C4-2B (cell line): ENCODE data around the gene CMPK2.

Source experiments
- H3K27ac ChIP-seq: fragments of 450-650 bp; 2 replicates; pipeline ENCODE4 v1.5.1; 2017
- ZFX ChIP-seq: fragments of 450-650 bp; IDR thresholded peaks from 2 replicates; pipeline ENCODE4 v1.6.1; 2017
- TF ChIP-seq, protein P1 (sequence below): fragments of 450-650 bp; conservative IDR thresholded peaks from 2 replicates; pipeline ENCODE4 v1.5.1; 2017; ENCODE audit warnings: mild to moderate bottlenecking

Gene CMPK2

GRCh38 chr2:6887751-6888192 lies 22.1 kb upstream of the CMPK2 start:
- no peak overlapping the region for H3K27ac ChIP-seq
- no peak for TF ChIP-seq ZFX
- TF ChIP-seq, protein P1, sequence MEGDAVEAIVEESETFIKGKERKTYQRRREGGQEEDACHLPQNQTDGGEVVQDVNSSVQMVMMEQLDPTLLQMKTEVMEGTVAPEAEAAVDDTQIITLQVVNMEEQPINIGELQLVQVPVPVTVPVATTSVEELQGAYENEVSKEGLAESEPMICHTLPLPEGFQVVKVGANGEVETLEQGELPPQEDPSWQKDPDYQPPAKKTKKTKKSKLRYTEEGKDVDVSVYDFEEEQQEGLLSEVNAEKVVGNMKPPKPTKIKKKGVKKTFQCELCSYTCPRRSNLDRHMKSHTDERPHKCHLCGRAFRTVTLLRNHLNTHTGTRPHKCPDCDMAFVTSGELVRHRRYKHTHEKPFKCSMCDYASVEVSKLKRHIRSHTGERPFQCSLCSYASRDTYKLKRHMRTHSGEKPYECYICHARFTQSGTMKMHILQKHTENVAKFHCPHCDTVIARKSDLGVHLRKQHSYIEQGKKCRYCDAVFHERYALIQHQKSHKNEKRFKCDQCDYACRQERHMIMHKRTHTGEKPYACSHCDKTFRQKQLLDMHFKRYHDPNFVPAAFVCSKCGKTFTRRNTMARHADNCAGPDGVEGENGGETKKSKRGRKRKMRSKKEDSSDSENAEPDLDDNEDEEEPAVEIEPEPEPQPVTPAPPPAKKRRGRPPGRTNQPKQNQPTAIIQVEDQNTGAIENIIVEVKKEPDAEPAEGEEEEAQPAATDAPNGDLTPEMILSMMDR: no peak

DNA sequence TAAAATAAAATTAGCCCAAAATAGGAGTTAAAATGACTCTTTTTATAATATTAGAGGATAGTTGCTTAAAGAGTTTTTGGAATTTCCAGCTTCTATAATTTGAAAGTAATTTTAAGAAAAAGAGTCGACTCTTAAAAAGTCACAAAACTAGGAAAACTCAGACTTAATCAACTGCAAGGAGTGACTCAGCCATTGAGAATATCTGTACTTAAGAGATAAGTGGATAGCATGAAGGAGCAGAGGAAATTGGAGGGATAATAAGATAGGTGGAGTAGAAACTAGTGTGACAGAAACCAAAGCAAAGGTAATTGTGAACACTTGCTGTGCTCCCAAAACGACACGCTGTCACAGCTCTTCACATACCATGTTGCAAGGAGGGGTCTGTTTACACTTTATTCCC lies 20.3 kb upstream of the CMPK2 start:
- TF ChIP-seq ZFX: no peak

DNA sequence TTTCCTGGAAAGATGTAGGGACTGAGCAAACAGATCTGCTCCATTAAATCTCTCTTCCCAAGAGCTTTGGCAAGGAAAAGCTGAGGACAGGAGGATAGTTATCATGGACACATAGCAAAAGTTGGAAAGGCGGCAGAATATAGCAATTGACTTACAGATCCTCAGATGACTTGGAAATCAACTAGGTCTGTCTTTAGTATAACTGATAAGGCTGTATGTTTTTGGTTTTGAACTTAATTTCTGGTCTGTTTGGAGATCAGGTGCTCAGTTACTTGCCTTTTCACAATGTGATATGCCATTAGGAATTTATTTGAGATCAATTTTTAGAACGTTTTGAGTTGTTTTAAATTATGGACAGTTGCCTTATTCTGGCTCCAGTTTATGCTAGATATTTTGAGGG lies 19.8 kb upstream of the CMPK2 start:
- no peak overlapping the region for H3K27ac ChIP-seq
- TF ChIP-seq, protein P1: no peak

More for the DNA sequence above, 20.3 kb upstream of the CMPK2 start:
- no peak overlapping the region for H3K27ac ChIP-seq

DNA sequence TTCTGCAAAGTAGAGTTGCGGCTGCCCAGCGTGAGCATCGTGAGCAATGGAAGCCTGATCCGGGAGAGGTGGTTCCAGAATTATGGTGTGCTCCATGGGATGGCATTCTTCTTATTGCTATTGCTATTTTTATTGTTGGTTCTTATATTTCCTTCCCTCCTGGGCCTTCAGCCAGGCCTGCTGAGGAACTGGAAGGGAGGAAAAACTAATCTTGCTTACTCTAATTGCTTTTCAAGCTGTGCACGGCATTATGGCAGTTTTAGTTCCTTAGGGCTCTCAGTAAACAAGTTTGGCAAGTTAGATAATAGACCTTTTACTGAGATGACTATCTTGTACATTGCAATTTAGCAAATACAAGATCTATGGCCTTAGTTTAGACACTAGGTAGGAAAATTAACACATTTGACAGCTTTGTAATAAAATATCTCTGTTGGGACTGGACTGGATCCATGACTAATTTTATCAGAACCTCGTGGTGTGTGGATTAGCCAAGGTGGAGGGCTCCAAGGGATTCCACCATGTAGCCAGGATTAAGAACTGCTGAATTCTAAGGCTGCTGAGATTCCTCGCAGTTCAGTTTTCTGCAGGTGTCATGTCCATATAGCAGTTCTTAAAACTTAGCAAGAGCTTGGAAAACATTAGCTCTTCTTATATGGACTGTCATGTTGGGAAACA lies 17.9 kb upstream of the CMPK2 start:
- peak overlapping the region; percentile 57 for H3K27ac ChIP-seq

DNA sequence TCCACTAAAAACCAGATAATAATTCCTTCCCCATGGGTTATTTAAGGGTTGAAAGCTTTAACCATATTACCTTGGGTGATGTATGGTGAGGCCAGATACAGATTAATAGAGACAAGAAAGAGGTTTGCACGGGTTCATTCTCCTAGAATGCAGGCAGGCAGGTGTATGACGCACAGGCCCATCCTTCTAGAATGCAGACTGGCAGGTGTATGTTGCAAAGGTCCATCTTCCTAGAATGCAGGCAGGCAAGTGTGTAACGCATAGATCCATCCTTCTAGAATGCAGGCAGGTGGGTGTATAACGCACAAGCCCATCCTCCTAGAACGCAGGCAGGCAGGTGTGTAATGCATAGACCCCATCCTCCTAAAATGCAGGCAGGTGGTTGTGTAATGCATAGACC lies 15.8 kb upstream of the CMPK2 start:
- no peak overlapping the region for H3K27ac ChIP-seq
- TF ChIP-seq, protein P1: no peak
- no peak for TF ChIP-seq ZFX

More for the DNA sequence above, 17.9 kb upstream of the CMPK2 start:
- no peak for TF ChIP-seq ZFX
- TF ChIP-seq, protein P1: no peak

GRCh38 chr2:6881046-6881445 lies 15.3 kb upstream of the CMPK2 start:
- TF ChIP-seq ZFX: no peak
- TF ChIP-seq, protein P1: no peak
- no peak overlapping the region for H3K27ac ChIP-seq

GRCh38 chr2:6880200-6880733 lies 14.6 kb upstream of the CMPK2 start:
- H3K27ac ChIP-seq: no peak overlapping the region
- TF ChIP-seq, protein P1: no peak
- TF ChIP-seq ZFX: no peak

GRCh38 chr2:6879011-6879410 lies 13.3 kb upstream of the CMPK2 start:
- TF ChIP-seq, protein P1: no peak
- no peak overlapping the region for H3K27ac ChIP-seq
